ENCODE measurements around the gene SCAMP1. TPM values are rescaled to one million over a fixed set of nuclear protein-coding genes. Genes with fewer than 3 reads are reported as not detected.

The SCAMP1 gene
- total RNA-seq, 1 donor from 2014 or later = 45.4 TPM

- Mint-ChIP-seq H3K4me3 (no peak overlapping the region), H3K9me3 (no peaks in the 10 kb centered on the region), H3K36me3 (no peaks in the 10 kb centered on the region), H3K27me3 (ENCODE audit: low read depth) (no peaks in the 10 kb centered on the region), H3K27ac (no peak overlapping the region), H3K4me1 (peaks cover 84% of the 10 kb centered on the region)
- no peak for DNase-seq (ENCODE audit: low spot score in 2 of 2, unreplicated experiment in 2 of 2)
- TF ChIP-seq, protein P1, sequence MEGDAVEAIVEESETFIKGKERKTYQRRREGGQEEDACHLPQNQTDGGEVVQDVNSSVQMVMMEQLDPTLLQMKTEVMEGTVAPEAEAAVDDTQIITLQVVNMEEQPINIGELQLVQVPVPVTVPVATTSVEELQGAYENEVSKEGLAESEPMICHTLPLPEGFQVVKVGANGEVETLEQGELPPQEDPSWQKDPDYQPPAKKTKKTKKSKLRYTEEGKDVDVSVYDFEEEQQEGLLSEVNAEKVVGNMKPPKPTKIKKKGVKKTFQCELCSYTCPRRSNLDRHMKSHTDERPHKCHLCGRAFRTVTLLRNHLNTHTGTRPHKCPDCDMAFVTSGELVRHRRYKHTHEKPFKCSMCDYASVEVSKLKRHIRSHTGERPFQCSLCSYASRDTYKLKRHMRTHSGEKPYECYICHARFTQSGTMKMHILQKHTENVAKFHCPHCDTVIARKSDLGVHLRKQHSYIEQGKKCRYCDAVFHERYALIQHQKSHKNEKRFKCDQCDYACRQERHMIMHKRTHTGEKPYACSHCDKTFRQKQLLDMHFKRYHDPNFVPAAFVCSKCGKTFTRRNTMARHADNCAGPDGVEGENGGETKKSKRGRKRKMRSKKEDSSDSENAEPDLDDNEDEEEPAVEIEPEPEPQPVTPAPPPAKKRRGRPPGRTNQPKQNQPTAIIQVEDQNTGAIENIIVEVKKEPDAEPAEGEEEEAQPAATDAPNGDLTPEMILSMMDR (IDR thresholded peaks at IDR 0.05; ENCODE audit: unreplicated experiment) = no peak
Measured at GRCh38 chr5:78500871-78501270, 140.5 kb downstream of the SCAMP1 start.

GRCh38 chr5:78501411-78502352 is 141.3 kb downstream of the SCAMP1 start:
- Mint-ChIP-seq H3K27ac (peak overlapping the region; percentile 75), H3K27me3 (ENCODE audit: low read depth) (no peaks in the 10 kb centered on the region), H3K36me3 (no peaks in the 10 kb centered on the region), H3K9me3 (no peaks in the 10 kb centered on the region), H3K4me1 (peaks cover 88% of the 10 kb centered on the region), H3K4me3 (no peak overlapping the region)
- DNase-seq (ENCODE audit: low spot score in 2 of 2, unreplicated experiment in 2 of 2) = no peak
- TF ChIP-seq, protein P1 (IDR thresholded peaks at IDR 0.05; ENCODE audit: unreplicated experiment) = no peak

DNA sequence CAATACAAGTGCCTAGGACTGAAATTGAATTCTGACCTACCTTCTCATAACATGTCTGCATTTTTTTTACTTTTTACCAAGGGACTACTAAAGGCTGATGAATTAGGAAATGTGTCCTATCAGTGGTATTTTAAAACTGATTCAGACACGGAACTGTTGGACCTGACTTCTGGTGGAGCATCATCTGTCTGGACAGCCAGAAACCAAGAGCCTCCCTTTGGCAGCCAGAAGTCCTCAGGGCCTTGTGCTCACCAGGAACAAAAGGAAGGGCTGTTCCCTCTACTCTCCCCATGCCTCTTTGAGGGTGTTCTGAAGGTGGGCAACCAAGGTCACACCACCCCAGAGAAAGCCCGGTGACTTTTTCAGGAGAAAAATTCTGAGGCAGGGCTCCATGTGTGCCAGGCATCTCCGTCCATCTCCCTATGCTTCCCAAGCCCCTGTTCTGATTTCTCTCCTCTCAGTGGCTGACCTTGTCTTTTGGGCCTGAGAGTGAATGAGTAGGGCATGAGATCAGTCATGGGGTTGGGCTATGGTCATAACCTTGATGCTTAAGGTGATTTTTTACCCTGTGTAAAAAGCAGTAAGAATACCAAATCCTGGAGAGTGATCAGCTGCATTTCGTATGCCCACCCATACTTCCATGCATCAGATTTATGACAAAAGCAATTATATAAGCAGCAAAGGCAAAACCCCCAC is 143.7 kb downstream of the SCAMP1 start:
- Mint-ChIP-seq H3K9me3 (no peaks in the 10 kb centered on the region), H3K36me3 (no peaks in the 10 kb centered on the region), H3K4me3 (no peak overlapping the region), H3K27ac (peak overlapping the region; percentile 95), H3K27me3 (ENCODE audit: low read depth) (no peaks in the 10 kb centered on the region), H3K4me1 (peaks cover 96% of the 10 kb centered on the region)
- TF ChIP-seq, protein P1 (IDR thresholded peaks at IDR 0.05; ENCODE audit: unreplicated experiment) = no peak
- DNase-seq (ENCODE audit: low spot score in 2 of 2, unreplicated experiment in 2 of 2) = no peak

DNA sequence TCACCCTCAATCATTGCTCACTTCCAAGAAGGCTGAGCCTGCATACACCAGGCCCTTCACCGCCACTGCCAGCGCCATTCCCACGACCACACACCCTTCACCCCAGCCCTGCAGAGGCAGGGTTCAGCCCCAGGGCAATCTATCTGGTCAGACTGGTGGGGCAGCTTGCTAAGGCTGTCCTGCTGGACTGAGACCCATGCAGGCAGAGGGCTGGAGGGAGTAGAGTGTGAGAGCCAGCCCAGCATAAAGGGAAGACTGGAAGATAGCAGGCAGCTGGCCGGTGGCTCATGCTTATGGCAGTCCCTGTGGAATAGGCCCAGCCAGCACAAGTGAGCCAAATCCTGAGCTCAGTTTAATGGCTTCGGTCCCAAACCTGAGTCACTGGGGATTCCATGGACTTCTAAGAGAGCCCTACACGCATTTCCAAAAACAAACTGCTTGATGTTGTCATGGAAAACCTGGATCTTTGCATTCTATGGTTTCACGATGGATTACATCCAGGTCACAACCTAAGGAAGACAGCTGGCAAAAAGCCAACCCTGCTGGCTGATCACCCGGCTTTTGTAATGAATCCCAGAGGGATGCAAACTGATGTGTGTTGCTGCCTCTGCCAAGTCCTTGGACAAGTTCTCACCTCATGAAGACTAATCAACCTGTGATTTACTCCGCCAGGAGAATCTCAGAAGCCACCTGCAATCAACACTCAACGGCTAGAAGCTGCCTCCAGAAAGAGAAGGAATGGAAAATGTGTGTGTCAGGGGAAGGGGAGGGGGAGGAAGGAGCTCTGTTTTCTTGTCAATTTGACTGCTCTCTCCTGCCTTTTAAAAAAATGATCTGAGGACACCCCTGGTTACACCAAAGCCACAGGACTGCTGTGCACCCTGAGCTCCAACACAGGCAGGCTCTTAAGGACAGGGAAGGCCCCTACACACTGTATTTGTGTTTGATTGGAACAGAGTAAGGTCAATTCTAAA is 144.6 kb downstream of the SCAMP1 start:
- peak overlapping the region; percentile 35 for H3K4me3 Mint-ChIP-seq
- peaks cover 94% of the 10 kb centered on the region for H3K4me1 Mint-ChIP-seq
- no peaks in the 10 kb centered on the region for H3K36me3 Mint-ChIP-seq
- no peaks in the 10 kb centered on the region for H3K27me3 Mint-ChIP-seq (ENCODE audit: low read depth)
- peak; percentile 37 to 68 for DNase-seq (ENCODE audit: low spot score in 2 of 2, unreplicated experiment in 2 of 2)
- peak overlapping the region; percentile 95 for H3K27ac Mint-ChIP-seq
- no peaks in the 10 kb centered on the region for H3K9me3 Mint-ChIP-seq
- TF ChIP-seq, protein P1 (IDR thresholded peaks at IDR 0.05; ENCODE audit: unreplicated experiment) = no peak

DNA sequence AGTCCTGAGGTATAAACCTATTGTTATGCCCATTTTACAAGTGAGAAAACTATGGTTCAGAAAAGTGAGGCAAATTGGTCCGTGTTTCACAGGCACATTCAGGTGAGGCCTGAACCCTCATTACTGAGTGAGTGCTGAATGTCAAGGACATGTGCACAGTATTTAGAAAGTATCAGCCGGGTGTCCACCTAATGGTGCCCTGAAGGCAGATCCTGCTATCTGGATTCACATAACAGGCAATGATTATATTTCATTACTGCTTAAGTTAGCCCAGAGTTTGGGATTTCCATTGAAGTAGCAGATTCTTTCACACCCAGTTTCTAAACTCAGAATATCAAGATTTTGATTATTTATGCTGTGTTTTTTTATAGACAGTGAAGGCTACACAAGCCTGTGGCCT is 145.4 kb downstream of the SCAMP1 start:
- no peak for DNase-seq (ENCODE audit: low spot score in 2 of 2, unreplicated experiment in 2 of 2)
- TF ChIP-seq, protein P1 (IDR thresholded peaks at IDR 0.05; ENCODE audit: unreplicated experiment) = no peak
- Mint-ChIP-seq H3K36me3 (no peaks in the 10 kb centered on the region), H3K4me1 (peaks cover 93% of the 10 kb centered on the region), H3K27me3 (ENCODE audit: low read depth) (no peaks in the 10 kb centered on the region), H3K4me3 (no peak overlapping the region), H3K9me3 (no peaks in the 10 kb centered on the region), H3K27ac (peak overlapping the region; percentile 95)
